HUES6 (cell line): ENCODE measurements around the gene NEDD4.
"Not testable (repeated sequence)": the region's sequence is repeated elsewhere in the genome, so short reads cannot be mapped to it uniquely, and the experiment has no call there.

Source experiments
- H3K27ac ChIP-seq: 2 replicates; pipeline ENCODE4 v1.7.0; 2013; ENCODE audit warnings: low read depth, mild to moderate bottlenecking, low read length, inconsistent platforms
- H3K27me3 ChIP-seq: 2 replicates; pipeline ENCODE4 v1.6.1; 2013; ENCODE audit warnings: low read length; ENCODE audit not compliant: control insufficient read depth, insufficient read depth
- H3K36me3 ChIP-seq: 2 replicates; pipeline ENCODE4 v1.6.1; 2013; ENCODE audit warnings: low read length; ENCODE audit not compliant: control insufficient read depth, insufficient read depth
- H3K4me1 ChIP-seq: 2 replicates; pipeline ENCODE4 v1.6.1; 2013; ENCODE audit warnings: low read length; ENCODE audit not compliant: control insufficient read depth, insufficient read depth
- H3K4me3 ChIP-seq: 2 replicates; pipeline ENCODE4 v1.5.1; 2013; ENCODE audit warnings: low read depth, low read length
- H3K9ac ChIP-seq: one replicate; pipeline ENCODE4 v1.6.1; 2013; ENCODE audit warnings: mild to moderate bottlenecking, low read length
- H3K9me3 ChIP-seq: 2 replicates; pipeline ENCODE4 v1.6.1; 2013; ENCODE audit warnings: low read depth, low read length; ENCODE audit not compliant: control insufficient read depth, insufficient read depth

NEDD4 gene

GRCh38 chr15:56004281-56004680, 10.9 kb upstream of the NEDD4 start:
- H3K27ac ChIP-seq, H3K4me1 ChIP-seq, H3K9me3 ChIP-seq, H3K4me3 ChIP-seq, H3K9ac ChIP-seq, H3K36me3 ChIP-seq: not testable (repeated sequence)
- H3K27me3 ChIP-seq, result peaks cover 16% of the 10 kb centered on the region

GRCh38 chr15:56003777-56004176, 10.4 kb upstream of the NEDD4 start:
- H3K9ac ChIP-seq, H3K4me3 ChIP-seq, H3K36me3 ChIP-seq, H3K9me3 ChIP-seq, H3K27ac ChIP-seq, H3K4me1 ChIP-seq: not testable (repeated sequence)
- H3K27me3 ChIP-seq, result peaks cover 16% of the 10 kb centered on the region

- H3K27ac ChIP-seq, H3K4me3 ChIP-seq, H3K4me1 ChIP-seq, H3K9me3 ChIP-seq, H3K36me3 ChIP-seq, H3K9ac ChIP-seq: not testable (repeated sequence)
- H3K27me3 ChIP-seq, result peaks cover 16% of the 10 kb centered on the region
Observed at GRCh38 chr15:56003277-56003676, 9.9 kb upstream of the NEDD4 start.

DNA sequence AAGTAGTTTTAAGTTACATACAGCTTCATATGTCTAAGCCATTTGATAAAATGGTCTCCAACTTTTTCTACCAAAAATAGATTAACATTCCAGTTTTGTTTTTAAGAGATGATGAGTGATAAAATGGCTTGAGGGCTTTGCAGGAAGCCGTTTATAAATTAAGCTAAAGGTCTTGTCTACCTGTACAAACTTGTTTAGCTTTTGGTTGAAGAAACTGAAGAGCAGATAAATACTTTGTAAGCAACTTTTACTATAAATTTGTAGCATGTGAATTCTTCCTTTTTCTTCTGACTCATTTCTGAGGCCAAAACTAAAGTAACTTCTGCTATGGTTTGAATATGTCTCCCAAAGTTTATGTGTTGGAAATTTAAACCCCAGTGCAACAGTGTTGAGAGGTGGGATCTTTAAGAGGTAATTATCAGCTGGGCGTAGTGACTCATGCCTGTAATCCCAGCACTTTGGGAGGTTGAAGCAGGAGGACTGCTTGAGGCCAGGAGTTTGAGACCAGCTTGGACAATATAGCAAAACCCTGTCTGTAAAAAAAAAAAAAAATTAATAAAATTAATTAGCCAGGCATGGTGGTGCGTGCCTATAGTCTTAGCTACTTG, 8.2 kb upstream of the NEDD4 start:
- Histone ChIP-seq H3K36me3 (no peaks in the 10 kb centered on the region), H3K27ac (no peak overlapping the region), H3K4me1 (no peaks in the 10 kb centered on the region), H3K9me3 (no peaks in the 10 kb centered on the region), H3K4me3 (no peak overlapping the region), H3K9ac (no peak overlapping the region), H3K27me3 (peaks cover 12% of the 10 kb centered on the region)

DNA sequence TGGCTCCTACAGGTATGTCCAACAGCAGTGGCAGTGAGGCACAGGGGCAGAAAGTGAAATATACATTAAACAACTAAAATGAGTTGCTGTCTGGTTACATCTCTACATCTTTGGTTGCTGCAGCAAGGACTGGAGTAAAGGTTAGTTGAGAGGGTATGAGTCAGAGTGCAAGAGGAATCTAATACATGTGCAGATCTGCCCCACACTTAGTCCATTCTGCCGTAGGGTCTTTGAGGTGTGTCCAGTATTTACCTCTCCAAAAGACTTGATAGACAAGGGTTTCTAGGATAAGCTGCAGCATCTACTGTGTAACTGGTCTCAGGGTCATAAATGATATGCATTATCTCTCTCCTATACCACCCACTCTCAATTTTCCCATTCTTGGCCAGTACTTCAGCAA, 6.2 kb upstream of the NEDD4 start:
- Histone ChIP-seq H3K4me1 (no peaks in the 10 kb centered on the region), H3K9me3 (no peaks in the 10 kb centered on the region), H3K27ac (no peak overlapping the region), H3K36me3 (no peaks in the 10 kb centered on the region), H3K4me3 (no peak overlapping the region), H3K27me3 (peaks cover 6% of the 10 kb centered on the region; the same call in 1 of the 2 replicates), H3K9ac (no peak overlapping the region)

GRCh38 chr15:55998478-55998877, 5.1 kb upstream of the NEDD4 start:
- Histone ChIP-seq H3K9ac (no peak overlapping the region), H3K27ac (no peak overlapping the region), H3K4me1 (no peaks in the 10 kb centered on the region), H3K4me3 (no peak overlapping the region), H3K9me3 (no peaks in the 10 kb centered on the region), H3K36me3 (no peaks in the 10 kb centered on the region), H3K27me3 (peaks cover 6% of the 10 kb centered on the region; the same call in 1 of the 2 replicates)

DNA sequence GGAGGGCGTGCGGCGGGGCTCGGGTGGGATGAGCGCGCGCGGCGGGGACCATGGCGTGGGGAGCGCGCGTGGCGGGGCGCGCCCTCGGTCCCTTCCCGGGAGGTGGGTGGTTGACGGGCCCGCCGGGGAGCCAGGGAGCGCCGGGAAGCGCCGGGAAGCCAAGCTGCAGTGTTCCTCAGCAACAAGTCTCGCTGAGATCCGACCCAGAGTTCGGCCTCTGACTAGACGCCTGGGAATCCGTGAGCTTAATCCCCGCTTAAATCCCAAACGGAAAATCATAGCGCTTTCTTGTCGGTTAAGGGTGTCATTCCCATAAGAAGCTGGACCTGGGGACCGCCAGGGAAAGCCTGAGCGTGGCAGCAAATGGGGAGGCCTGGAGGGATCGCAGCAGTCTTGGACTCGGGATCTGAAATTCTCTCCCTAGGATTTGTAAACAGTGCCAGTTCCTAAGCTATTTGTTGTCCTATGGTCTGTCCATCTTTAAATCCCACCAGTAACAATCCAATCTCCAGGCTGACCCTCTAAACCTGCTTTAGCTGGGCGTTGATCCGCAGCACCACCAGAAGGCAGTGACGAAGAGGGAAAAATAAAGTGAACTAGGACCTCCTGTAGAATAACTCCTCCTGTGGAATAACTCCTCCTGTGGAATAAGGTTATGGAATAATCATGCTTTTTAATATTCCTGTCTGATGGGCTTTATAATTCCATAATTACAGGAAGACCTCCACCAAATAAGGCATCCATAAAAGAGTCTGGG, 570 bp upstream of the NEDD4 start:
- Histone ChIP-seq H3K27ac (no peak overlapping the region), H3K9ac (peak overlapping the region; percentile 71), H3K36me3 (no peaks in the 10 kb centered on the region), H3K4me3 (peak overlapping the region; percentile 80), H3K9me3 (no peaks in the 10 kb centered on the region), H3K27me3 (peaks cover 18% of the 10 kb centered on the region), H3K4me1 (peaks cover 14% of the 10 kb centered on the region; the same call in 1 of the 2 replicates)

DNA sequence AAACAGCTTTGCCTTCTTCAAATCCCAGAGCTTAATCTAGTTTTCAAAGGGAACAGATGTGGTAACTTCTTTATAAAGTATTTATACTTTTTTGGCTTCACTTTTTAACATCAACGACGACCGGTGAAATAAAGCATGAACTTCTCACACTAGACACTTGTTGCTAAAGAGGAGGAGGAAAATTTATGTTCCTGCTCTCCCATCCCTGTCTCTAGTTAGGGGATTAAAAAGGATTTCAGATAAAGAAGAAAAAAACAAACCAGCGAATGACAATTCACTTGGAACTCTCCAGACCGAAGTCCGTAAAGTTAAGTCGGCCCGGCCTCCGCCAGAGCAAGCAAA, 672 bp downstream of the NEDD4 start:
- H3K36me3 ChIP-seq, result no peaks in the 10 kb centered on the region
- peak overlapping the region; percentile 56 for H3K9ac ChIP-seq
- H3K27ac ChIP-seq, result no peak overlapping the region
- peak overlapping the region; percentile 80 for H3K4me3 ChIP-seq
- no peaks in the 10 kb centered on the region for H3K9me3 ChIP-seq
- H3K4me1 ChIP-seq, result peaks cover 14% of the 10 kb centered on the region; the same call in 1 of the 2 replicates
- peaks cover 18% of the 10 kb centered on the region for H3K27me3 ChIP-seq

DNA sequence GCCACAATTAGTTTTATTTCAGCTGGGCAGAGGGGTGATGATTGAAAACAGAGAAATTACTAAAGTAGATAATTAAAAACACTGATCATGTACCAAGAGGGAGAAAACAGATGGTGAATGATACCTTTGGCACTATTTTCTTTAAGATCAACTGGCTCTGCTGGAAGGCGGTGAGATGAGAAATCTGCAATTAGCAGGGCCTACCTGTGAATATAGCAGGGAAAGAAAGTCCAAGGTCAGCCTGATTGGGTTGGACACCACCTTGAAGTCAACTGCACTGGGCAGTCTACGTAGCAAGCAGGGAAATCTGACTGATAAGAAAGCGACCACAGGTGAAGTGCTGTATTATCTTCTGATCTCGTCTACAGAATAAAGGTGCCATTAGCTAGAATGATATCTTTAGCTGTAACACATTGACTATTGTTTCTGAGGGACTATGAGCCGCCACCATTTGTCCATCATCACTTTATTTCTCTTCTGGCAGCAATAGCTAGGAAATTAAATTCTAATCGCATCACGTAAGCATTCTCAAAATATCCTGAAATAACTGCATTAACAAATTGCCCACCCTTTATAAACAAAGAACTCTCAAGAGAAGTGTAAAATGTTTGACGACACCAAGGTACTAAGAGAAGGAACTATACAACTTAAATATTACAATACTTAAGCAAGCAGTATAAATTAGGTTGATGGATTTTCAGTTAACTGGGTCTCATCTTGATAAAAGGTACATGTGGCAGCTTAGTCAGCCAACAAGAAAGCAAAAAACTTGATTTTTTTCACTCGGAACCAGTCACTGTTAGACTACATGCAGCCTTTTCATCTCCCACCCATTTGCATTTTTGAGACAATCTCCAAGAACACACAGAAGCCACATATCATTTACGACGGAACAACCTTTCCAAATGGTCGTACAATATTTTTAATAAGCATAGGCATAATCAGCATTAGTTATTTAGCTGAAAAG, 1.3 kb downstream of the NEDD4 start:
- Histone ChIP-seq H3K9me3 (no peaks in the 10 kb centered on the region), H3K4me3 (peak overlapping the region; percentile 80), H3K27ac (no peak overlapping the region), H3K9ac (no peak overlapping the region), H3K4me1 (peaks cover 14% of the 10 kb centered on the region; the same call in 1 of the 2 replicates), H3K36me3 (no peaks in the 10 kb centered on the region), H3K27me3 (peaks cover 18% of the 10 kb centered on the region)

DNA sequence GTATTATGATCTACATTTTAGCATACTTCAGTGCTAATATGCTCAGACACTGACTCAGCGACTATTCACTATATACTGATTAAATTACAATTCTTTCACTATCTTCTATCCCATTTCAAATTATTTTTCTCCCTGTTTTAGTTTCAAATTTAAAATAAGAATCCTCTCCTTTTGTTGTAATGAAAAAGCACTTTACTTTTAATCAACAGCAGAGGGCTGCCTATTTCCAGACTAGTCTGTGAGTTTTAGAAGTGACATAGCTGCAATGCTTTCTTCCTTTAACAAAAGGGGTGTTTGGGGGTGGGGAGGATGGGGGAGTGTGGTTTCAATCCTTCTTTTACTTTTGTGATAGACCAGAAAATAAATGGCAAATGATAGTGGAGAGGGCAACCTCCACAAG, 2.4 kb downstream of the NEDD4 start:
- Histone ChIP-seq H3K4me1 (peaks cover 14% of the 10 kb centered on the region; the same call in 1 of the 2 replicates), H3K27me3 (peaks cover 12% of the 10 kb centered on the region), H3K9ac (no peak overlapping the region), H3K27ac (no peak overlapping the region), H3K4me3 (no peak overlapping the region), H3K36me3 (no peaks in the 10 kb centered on the region), H3K9me3 (no peaks in the 10 kb centered on the region)

GRCh38 chr15:55990516-55990915, 2.9 kb downstream of the NEDD4 start:
- Histone ChIP-seq H3K27me3 (peaks cover 12% of the 10 kb centered on the region), H3K36me3 (no peaks in the 10 kb centered on the region)

More at GRCh38 chr15:55990516-55990915, 2.9 kb downstream of the NEDD4 start:
- H3K4me3 ChIP-seq, result no peak overlapping the region
- peaks cover 14% of the 10 kb centered on the region; the same call in 1 of the 2 replicates for H3K4me1 ChIP-seq
- no peak overlapping the region for H3K27ac ChIP-seq
- no peaks in the 10 kb centered on the region for H3K9me3 ChIP-seq
- H3K9ac ChIP-seq, result no peak overlapping the region
